IMR-90 (cell line): ENCODE results near the gene AKAP13. TPM values are rescaled to one million over a fixed set of nuclear protein-coding genes. Genes with fewer than 3 reads are reported as not detected.
"Not testable (repeated sequence)": the region's sequence is repeated elsewhere in the genome, so short reads cannot be mapped to it uniquely, and the experiment has no call there.

Experiments used
- ATAC-seq: fragments of 200-7000 bp; cut with Tn5 transposase; 2 replicates; pipeline ENCODE4 v1.9.1; 2020; ENCODE audit warnings: low read depth, mild to moderate bottlenecking, moderate library complexity
- BruUV-seq: library from RNA; stranded (reverse); fragments of 400-500 nt; replicated peaks from 2 replicates; lab custom pipeline; 2021; lab: Mats Ljungman, UMichigan
- CTCF ChIA-PET: fragments of 300-600 bp; formaldehyde crosslinking; extraction: SDS; loops from one replicate; lab custom pipeline; 2021; ENCODE audit warnings: antibody characterized with exemption; lab: Yijun Ruan, JAX
- POLR2A ChIA-PET: fragments of 300-600 bp; sonication (Branson Sonifier 250); formaldehyde crosslinking; loops from one replicate; lab custom pipeline; 2022; ENCODE audit warnings: antibody characterized with exemption; ENCODE audit not compliant: unreplicated experiment; lab: Charles Lee
- DNase-seq: peaks from one replicate; pipeline ENCODE4 v3.0.0; 2013
- H2AFZ ChIP-seq: replicated peaks from 2 replicates; pipeline ENCODE3; 2013; ENCODE audit warnings: low read length, mild to moderate bottlenecking; ENCODE audit not compliant: poor library complexity
- H2AK5ac ChIP-seq: 2 replicates; pipeline ENCODE4 v1.6.1; 2013; ENCODE audit warnings: low read depth, low read length, inconsistent platforms
- H2AK9ac ChIP-seq: replicated peaks from 2 replicates; pipeline ENCODE3; 2013; ENCODE audit warnings: mild to moderate bottlenecking, low read depth, low read length, moderate library complexity; ENCODE audit not compliant: poor library complexity
- H2BK120ac ChIP-seq: 2 replicates; pipeline ENCODE4 v1.6.1; 2013; ENCODE audit warnings: low read depth, low read length, inconsistent platforms
- H2BK15ac ChIP-seq: 3 replicates; pipeline ENCODE4 v1.6.1; 2013; ENCODE audit warnings: low read depth, low read length, inconsistent platforms
- H2BK20ac ChIP-seq: 2 replicates; pipeline ENCODE4 v1.6.1; 2013; ENCODE audit warnings: low read depth, mild to moderate bottlenecking, inconsistent platforms, low read length, moderate library complexity
- H2BK5ac ChIP-seq: 2 replicates; pipeline ENCODE4 v1.6.1; 2013; ENCODE audit warnings: mild to moderate bottlenecking, low read depth, low read length, inconsistent platforms; ENCODE audit not compliant: poor library complexity, severe bottlenecking
- H3K14ac ChIP-seq: replicated peaks from 2 replicates; pipeline ENCODE4 v1.6.1; 2013; ENCODE audit warnings: low read depth, low read length, inconsistent platforms
- H3K18ac ChIP-seq: 2 replicates; pipeline ENCODE4 v1.6.1; 2013; ENCODE audit warnings: low read depth, low read length, control low read depth
- H3K23ac ChIP-seq: 2 replicates; pipeline ENCODE4 v1.6.1; 2013; ENCODE audit warnings: low read depth, low read length, inconsistent platforms
- H3K27ac ChIP-seq: 2 replicates; pipeline ENCODE4 v1.5.1; 2013; ENCODE audit warnings: mild to moderate bottlenecking, control low read depth, low read length; ENCODE audit not compliant: insufficient read depth
- H3K27me3 ChIP-seq: 2 replicates; pipeline ENCODE4 v1.6.1; 2013; ENCODE audit warnings: low read length; ENCODE audit not compliant: control insufficient read depth, insufficient read depth
- H3K36me3 ChIP-seq: 2 replicates; pipeline ENCODE4 v1.6.1; 2013; ENCODE audit warnings: low read length, mixed read lengths; ENCODE audit not compliant: control insufficient read depth, insufficient read depth
- H3K4ac ChIP-seq: 2 replicates; pipeline ENCODE4 v1.6.1; 2013; ENCODE audit warnings: low read depth, low read length, inconsistent platforms
- H3K4me1 ChIP-seq: 2 replicates; pipeline ENCODE4 v1.6.1; 2013; ENCODE audit warnings: low read length, mixed read lengths; ENCODE audit not compliant: control insufficient read depth, insufficient read depth
- H3K4me2 ChIP-seq: 2 replicates; pipeline ENCODE4 v1.6.1; 2013; ENCODE audit warnings: low read depth, mild to moderate bottlenecking, control low read depth, low read length, moderate library complexity
- H3K4me3 ChIP-seq: 2 replicates; pipeline ENCODE4 v1.5.1; 2013; ENCODE audit warnings: low read depth, mild to moderate bottlenecking, control low read depth, low read length, moderate library complexity; ENCODE audit not compliant: insufficient read depth
- H3K56ac ChIP-seq: 2 replicates; pipeline ENCODE4 v1.6.1; 2013; ENCODE audit warnings: low read length, inconsistent platforms; ENCODE audit not compliant: insufficient read depth; ENCODE audit errors: extremely low read depth
- H3K79me1 ChIP-seq, 2 experiments: 2 replicates each; pipeline ENCODE4 v1.6.1; 2013; ENCODE audit warnings: low read length in 2 of 2, inconsistent platforms in 1 of 2, low read depth in 1 of 2
- H3K9ac ChIP-seq: 2 replicates; pipeline ENCODE4 v1.6.1; 2013; ENCODE audit warnings: low read depth, low read length, control low read depth
- H3K9me1 ChIP-seq: 2 replicates; pipeline ENCODE4 v1.6.1; 2013; ENCODE audit warnings: low read length, inconsistent platforms; ENCODE audit not compliant: insufficient read depth
- H3K9me3 ChIP-seq: 2 replicates; pipeline ENCODE4 v1.6.1; 2013; ENCODE audit warnings: low read length; ENCODE audit not compliant: control insufficient read depth, insufficient read depth
- H4K20me1 ChIP-seq: 2 replicates; pipeline ENCODE4 v1.6.1; 2013; ENCODE audit warnings: low read length, inconsistent platforms; ENCODE audit not compliant: insufficient read depth
- H4K5ac ChIP-seq: 2 replicates; pipeline ENCODE4 v1.6.1; 2013; ENCODE audit warnings: mild to moderate bottlenecking, low read depth, low read length, control low read depth
- H4K8ac ChIP-seq, 2 experiments: 2 replicates each; pipeline ENCODE4 v1.6.1; 2013; ENCODE audit warnings: low read depth in 2 of 2, low read length in 2 of 2, control low read depth in 1 of 2, inconsistent platforms in 1 of 2
- H4K91ac ChIP-seq: 2 replicates; pipeline ENCODE4 v1.6.1; 2013; ENCODE audit warnings: low read depth, low read length, inconsistent platforms; ENCODE audit not compliant: insufficient read depth
- WGBS, 2 experiments: methylation state at CpG; one replicate each; pipeline versions ENCODE4 v1.1.5 to v1.1.7; 2013; ENCODE audit warnings: missing lambda C conversion rate in 2 of 2; ENCODE audit not compliant: insufficient read length in 1 of 2; ENCODE audit errors: extremely low coverage in 2 of 2; 5-methylcytosine and 5-hydroxymethylcytosine counted together
- dilution Hi-C: fragments of 300-500 bp; cut with HindIII; formaldehyde crosslinking; loops from one replicate; pipeline ENCODE4 v1.14.3; 2018; ENCODE audit warnings: low sequenced_read_pairs; ENCODE audit not compliant: unreplicated experiment
- in situ Hi-C: fragments of 300-500 bp; cut with MboI; formaldehyde crosslinking; loops from 3 replicates; pipeline ENCODE4 v1.14.3; 2019; ENCODE audit warnings: low sequenced_read_pairs, inconsistent platforms, mixed read lengths
- intact Hi-C: fragments of 100-400 bp; cut with micrococcal nuclease; formaldehyde crosslinking; loops from 2 replicates; pipeline ENCODE4 v1.10.0; 2022
- polyA plus RNA-seq, 3 experiments: library from polyadenylated mRNA; depleted of rRNA; stranded (reverse); fragments of >200 nt; gene quantifications; 2 replicates each; pipeline ENCODE4 v1.2.3, GENCODE V29; 2012; ENCODE audit warnings: low replicate concordance in 1 of 3
- total RNA-seq: library from RNA; depleted of rRNA; stranded (reverse); fragments of >200 nt; gene quantifications from 2 replicates; pipeline ENCODE4 v1.2.3, GENCODE V29; 2012

The AKAP13 gene
- total and polyA plus RNA-seq, 2 of the 4 experiments (the other 2 are of a cell fraction), result 10.4 to 46.4 TPM

DNA sequence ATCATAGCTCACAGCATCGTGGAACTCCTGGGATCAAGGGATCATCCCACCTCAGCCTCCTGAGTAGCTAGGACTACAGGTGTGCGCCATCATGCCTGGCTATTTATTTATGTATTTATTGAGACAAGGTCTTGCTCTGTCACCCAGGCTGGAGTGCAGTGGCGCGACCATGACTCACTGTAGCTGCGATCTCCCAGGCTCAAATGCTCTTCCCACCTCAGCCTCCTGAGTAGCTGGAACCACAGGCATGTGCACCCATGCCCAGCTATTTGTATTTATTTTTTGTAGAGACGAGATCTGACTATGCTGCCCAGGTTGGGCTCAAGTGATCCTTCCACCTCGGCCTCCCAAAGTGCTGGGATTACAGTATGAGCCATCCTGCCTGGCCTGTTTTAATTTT, 107.4 kb downstream of the AKAP13 start:
- dilution Hi-C loops, POLR2A ChIA-PET, H2BK120ac ChIP-seq, CTCF ChIA-PET, H3K4me2 ChIP-seq, H3K56ac ChIP-seq, H3K9me3 ChIP-seq, BruUV-seq, H4K5ac ChIP-seq, H4K20me1 ChIP-seq, H3K36me3 ChIP-seq, H2AK9ac ChIP-seq, H2BK20ac ChIP-seq, H3K18ac ChIP-seq, H2AK5ac ChIP-seq, ATAC-seq, H3K4me1 ChIP-seq, H3K4ac ChIP-seq, H3K4me3 ChIP-seq, H3K27ac ChIP-seq, DNase-seq, H3K14ac ChIP-seq, H2AFZ ChIP-seq, H3K27me3 ChIP-seq, H2BK5ac ChIP-seq, H4K91ac ChIP-seq, H3K23ac ChIP-seq, H3K9me1 ChIP-seq, H3K9ac ChIP-seq, H4K8ac ChIP-seq, H2BK15ac ChIP-seq: not testable (repeated sequence)
- peaks cover 25 to 58% of the 10 kb centered on the region in 2 experiments for H3K79me1 ChIP-seq
- in situ Hi-C loops (loop anchor here (10.0 kb wide), 1 partner anchor 347 kb away; no protein-coding TSS in a partner anchor), intact Hi-C loops (loop anchor here (2.0 to 10.0 kb wide), 3 partner anchors 217 to 343 kb away; no protein-coding TSS in a partner anchor)
- WGBS, 2 experiments, result 80% methylated on average over 1 of the region's 7 CpGs; no CpG with 5 or more reads in 1 of the 2 experiments
